T-helper 1 cell (primary cell): ENCODE measurements around the gene HACD4.
"Not testable (repeated sequence)": the region's sequence is repeated elsewhere in the genome, so short reads cannot be mapped to it uniquely, and the experiment has no call there.

ENCODE experiments used
- DNase-seq, 5 donors: peaks; one replicate each; pipeline ENCODE4 v3.0.0-alpha.2; 2012 to 2020

The HACD4 gene

GRCh38 chr9:21015995-21016394, 15.4 kb downstream of the HACD4 start:
- DNase-seq: no peak

- no peak for DNase-seq
Measured at GRCh38 chr9:21015129-21015815, 16.2 kb downstream of the HACD4 start.

GRCh38 chr9:21002040-21002439, 29.4 kb downstream of the HACD4 start:
- no peak for DNase-seq

GRCh38 chr9:21001581-21001980, 29.9 kb downstream of the HACD4 start:
- peak in 1 of 5 donors; percentile 6 for DNase-seq

- no peak for DNase-seq
Measured at GRCh38 chr9:20997503-20998076, 33.9 kb downstream of the HACD4 start.

GRCh38 chr9:20996809-20997208, 34.6 kb downstream of the HACD4 start:
- no peak for DNase-seq

- no peak for DNase-seq
Measured at GRCh38 chr9:20995616-20996015, 35.8 kb downstream of the HACD4 start.

- DNase-seq: no peak
Measured at GRCh38 chr9:20994486-20994885, 37.0 kb downstream of the HACD4 start.

- DNase-seq: no peak
Measured at GRCh38 chr9:20990867-20991266, 40.6 kb downstream of the HACD4 start.

GRCh38 chr9:20989923-20990341, 41.5 kb downstream of the HACD4 start:
- no peak for DNase-seq

- DNase-seq: no peak
Measured at GRCh38 chr9:20988671-20989315, 42.6 kb downstream of the HACD4 start.

GRCh38 chr9:20988061-20988460, 43.4 kb downstream of the HACD4 start:
- no peak for DNase-seq

- DNase-seq: no peak
Measured at GRCh38 chr9:20987521-20987920, 43.9 kb downstream of the HACD4 start.

GRCh38 chr9:20985851-20986600, 45.4 kb downstream of the HACD4 start:
- no peak for DNase-seq

GRCh38 chr9:20984506-20984905, 46.9 kb downstream of the HACD4 start:
- no peak for DNase-seq

GRCh38 chr9:20981486-20981885, 50.0 kb downstream of the HACD4 start:
- DNase-seq: no peak

- DNase-seq: no peak
Measured at GRCh38 chr9:20980832-20981455, 50.5 kb downstream of the HACD4 start.

- DNase-seq: no peak
Measured at GRCh38 chr9:20978249-20978648, 53.2 kb downstream of the HACD4 start.

- not testable (repeated sequence) for DNase-seq
Measured at GRCh38 chr9:20974191-20974938, 57.1 kb downstream of the HACD4 start.

- DNase-seq: not testable (repeated sequence)
Measured at GRCh38 chr9:20973246-20973947, 58.0 kb downstream of the HACD4 start.

- DNase-seq: no peak
Measured at GRCh38 chr9:20972684-20973083, 58.8 kb downstream of the HACD4 start.
